GM12892 (cell line): Measurements from ENCODE around the gene ARFGEF3.

Source experiments
- POLR2A ChIP-seq: IDR thresholded peaks from 2 replicates; pipeline ENCODE4 v1.6.1; 2011; ENCODE audit warnings: low read depth, low read length, control low read depth
- POLR2AphosphoS5 ChIP-seq: IDR thresholded peaks from 2 replicates; pipeline ENCODE4 v1.6.1; 2011; ENCODE audit warnings: low read depth, low read length, control low read depth

DNA sequence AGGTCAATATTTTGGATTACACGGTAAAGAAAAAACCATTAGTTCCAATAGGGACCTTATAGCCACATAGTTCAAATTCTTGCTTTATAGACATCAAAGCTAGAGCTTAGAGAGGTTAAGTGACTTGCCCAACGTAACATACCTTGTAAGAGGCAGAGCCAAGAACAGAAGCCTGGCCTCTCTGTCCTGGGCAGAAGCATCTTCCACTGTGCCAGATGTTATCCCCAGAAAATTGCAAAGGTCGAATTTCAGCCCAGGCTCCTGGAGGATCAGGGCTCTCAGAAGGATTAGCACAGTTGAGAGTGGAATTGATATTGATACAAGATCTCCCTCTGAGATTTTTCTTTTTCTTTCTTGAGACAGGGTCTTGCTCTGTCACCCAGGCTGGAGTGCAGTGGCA lies 222.0 kb downstream of the ARFGEF3 start:
- TF ChIP-seq POLR2A: no peak
- TF ChIP-seq POLR2AphosphoS5: no peak
